ENCODE measurements around the gene C21orf91.

DNA sequence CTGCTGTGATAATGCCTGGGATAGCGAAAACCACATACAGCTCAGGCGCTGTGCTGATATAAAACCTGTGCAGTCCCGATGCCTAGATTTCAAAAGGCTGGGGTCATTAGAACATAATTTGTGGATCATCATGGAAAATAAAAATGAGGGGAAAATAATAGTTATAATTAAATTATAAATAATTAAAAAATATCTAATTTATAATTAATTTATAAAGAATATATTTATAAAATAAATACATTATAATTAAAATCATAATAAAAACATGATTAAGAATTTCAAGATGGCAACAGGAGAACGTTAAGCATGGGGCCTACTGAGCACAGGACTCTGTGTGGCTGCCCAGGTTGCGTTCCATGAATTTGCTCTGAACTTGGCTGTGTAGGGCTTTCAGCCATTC, 53.9 kb downstream of the C21orf91 start:
- no peak for TF ChIP-seq CTCF (conservative IDR thresholded peaks at IDR 0.05 in 1 of 2, IDR thresholded peaks at IDR 0.05 in 1 of 2; ENCODE audit: extremely low read depth in 1 of 2, insufficient read depth in 1 of 2, low read depth in 1 of 2, low read length in 2 of 2)
- TF ChIP-seq EZH2 (IDR thresholded peaks at IDR 0.05; ENCODE audit: borderline replicate concordance, low read length), result no peak
